ENCODE measurements around the gene CELF2.

The CELF2 gene

DNA sequence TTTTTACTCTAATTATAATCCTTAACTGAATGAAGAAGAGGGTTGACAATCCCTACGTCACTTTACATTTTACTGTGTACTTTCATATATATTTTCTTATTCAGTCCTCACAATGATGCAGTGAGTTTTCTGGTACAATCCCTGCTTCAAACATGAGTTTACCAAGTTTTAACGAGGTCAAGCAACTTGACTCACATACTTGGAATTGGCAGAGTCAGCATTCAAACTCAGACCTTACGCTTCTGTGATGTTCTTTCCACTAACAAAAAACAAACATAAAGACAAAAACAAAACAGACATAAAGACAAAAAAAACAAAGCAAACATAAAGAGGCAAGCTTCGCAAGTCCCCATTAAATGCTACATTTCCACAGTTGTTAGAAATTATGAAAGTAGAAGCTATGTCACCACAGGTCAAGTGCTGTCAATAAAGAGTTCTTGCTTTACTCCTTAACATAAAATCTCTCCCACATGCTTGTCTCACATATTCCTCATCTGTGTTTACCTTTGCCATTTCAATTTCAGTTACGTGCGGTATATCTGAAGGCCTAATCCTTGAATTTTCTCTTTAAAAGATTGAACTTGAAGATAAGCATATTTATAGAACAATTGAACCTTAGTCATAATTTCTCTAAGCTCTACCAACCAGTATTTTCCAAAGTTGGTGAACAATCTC lies 217.3 kb downstream of the CELF2 start:
- Histone ChIP-seq H3K4me3 (ENCODE audit: low read length in 2 of 2) (no peak overlapping the region), H3K9ac (ENCODE audit: low read depth in 1 of 2, low read length in 2 of 2) (no peak overlapping the region), H3K9me3 (ENCODE audit: control insufficient read depth in 2 of 2, low read length in 2 of 2) (no peaks in the 10 kb centered on the region), H3K36me3 (ENCODE audit: control insufficient read depth in 2 of 2, insufficient read depth in 2 of 2, low read length in 2 of 2) (peaks cover 3 to 5% of the 10 kb centered on the region in 2 donors), H3K27ac (ENCODE audit: low read depth in 2 of 2, low read length in 2 of 2) (no peak overlapping the region), H3K27me3 (ENCODE audit: control insufficient read depth in 2 of 2, insufficient read depth in 2 of 2, low read length in 2 of 2) (no peaks in the 10 kb centered on the region), H3K4me1 (ENCODE audit: control insufficient read depth in 2 of 2, insufficient read depth in 2 of 2, low read length in 2 of 2) (peaks cover 0 to 5% of the 10 kb centered on the region in 2 donors)

DNA sequence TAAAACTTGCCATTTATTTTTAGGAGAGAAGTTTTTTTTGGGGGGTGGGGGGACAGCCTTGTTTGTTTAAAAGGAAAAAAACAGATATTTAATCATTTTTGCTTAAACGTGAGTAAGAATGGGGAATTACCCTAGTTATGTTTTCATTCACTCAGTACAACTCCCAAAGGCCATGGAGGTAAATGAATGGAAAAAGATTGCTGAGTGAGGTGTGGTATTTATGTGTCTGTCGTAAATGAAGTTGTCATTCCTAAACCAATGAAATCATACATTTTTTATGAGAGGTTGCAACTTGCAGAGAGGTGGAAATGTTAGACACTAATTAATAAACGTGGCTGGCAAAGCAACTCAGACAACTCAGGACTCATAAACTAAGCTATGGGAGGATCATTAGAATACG lies 218.1 kb downstream of the CELF2 start:
- H3K4me1 ChIP-seq (ENCODE audit: control insufficient read depth in 2 of 2, insufficient read depth in 2 of 2, low read length in 2 of 2): peaks cover 0 to 5% of the 10 kb centered on the region in 2 donors
- H3K4me3 ChIP-seq (ENCODE audit: low read length in 2 of 2): no peak overlapping the region
- no peak overlapping the region for H3K27ac ChIP-seq (ENCODE audit: low read depth in 2 of 2, low read length in 2 of 2)
- H3K9ac ChIP-seq (ENCODE audit: low read depth in 1 of 2, low read length in 2 of 2): no peak overlapping the region
- H3K36me3 ChIP-seq (ENCODE audit: control insufficient read depth in 2 of 2, insufficient read depth in 2 of 2, low read length in 2 of 2): peaks cover 3 to 5% of the 10 kb centered on the region in 2 donors
- no peaks in the 10 kb centered on the region for H3K9me3 ChIP-seq (ENCODE audit: control insufficient read depth in 2 of 2, low read length in 2 of 2)
- H3K27me3 ChIP-seq (ENCODE audit: control insufficient read depth in 2 of 2, insufficient read depth in 2 of 2, low read length in 2 of 2): no peaks in the 10 kb centered on the region

DNA sequence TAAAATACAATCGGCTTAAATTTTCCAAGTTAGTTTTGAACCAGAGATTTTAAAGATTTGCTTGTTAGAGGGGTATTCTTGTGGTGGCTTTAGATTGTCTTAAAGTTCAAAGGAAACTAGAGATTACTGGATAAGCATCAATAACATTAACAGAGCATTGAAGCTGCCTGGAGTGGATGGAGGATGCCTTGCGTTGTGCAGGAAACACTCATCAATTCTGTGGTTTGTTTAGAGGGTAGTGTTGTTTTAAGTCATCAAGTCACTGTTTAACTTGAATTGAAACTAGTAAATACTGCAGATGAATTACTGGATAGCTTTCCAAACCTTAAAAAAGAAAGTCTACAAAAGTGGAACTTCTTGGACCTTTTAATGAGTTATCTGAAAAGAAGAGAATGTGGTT lies 218.6 kb downstream of the CELF2 start:
- H3K9ac ChIP-seq (ENCODE audit: low read depth in 1 of 2, low read length in 2 of 2): no peak overlapping the region
- H3K27ac ChIP-seq (ENCODE audit: low read depth in 2 of 2, low read length in 2 of 2): no peak overlapping the region
- H3K27me3 ChIP-seq (ENCODE audit: control insufficient read depth in 2 of 2, insufficient read depth in 2 of 2, low read length in 2 of 2): no peaks in the 10 kb centered on the region
- no peaks in the 10 kb centered on the region for H3K9me3 ChIP-seq (ENCODE audit: control insufficient read depth in 2 of 2, low read length in 2 of 2)
- peaks cover 3 to 5% of the 10 kb centered on the region in 2 donors for H3K36me3 ChIP-seq (ENCODE audit: control insufficient read depth in 2 of 2, insufficient read depth in 2 of 2, low read length in 2 of 2)
- peaks cover 0 to 5% of the 10 kb centered on the region in 2 donors for H3K4me1 ChIP-seq (ENCODE audit: control insufficient read depth in 2 of 2, insufficient read depth in 2 of 2, low read length in 2 of 2)
- H3K4me3 ChIP-seq (ENCODE audit: low read length in 2 of 2): no peak overlapping the region

DNA sequence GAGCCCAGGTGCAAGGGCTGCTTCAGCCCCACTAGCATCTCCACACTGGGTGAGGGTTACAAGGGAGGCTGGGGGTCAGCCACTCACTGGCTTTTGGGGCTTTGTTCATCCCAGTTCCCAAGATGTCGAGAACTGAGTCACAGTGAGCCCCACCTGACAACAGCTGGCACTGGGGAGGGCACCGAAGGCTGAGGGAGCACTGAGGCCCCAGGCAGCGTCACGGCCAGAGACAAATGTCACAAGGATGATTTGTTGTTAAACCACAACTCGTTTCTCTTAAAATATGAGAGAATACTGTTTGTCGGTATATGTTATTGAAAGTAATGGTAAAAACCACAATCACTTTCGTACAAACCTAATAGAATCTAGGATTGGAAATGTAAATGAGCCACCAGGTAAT lies 219.9 kb downstream of the CELF2 start:
- Histone ChIP-seq H3K27ac (ENCODE audit: low read depth in 2 of 2, low read length in 2 of 2) (no peak overlapping the region), H3K36me3 (ENCODE audit: control insufficient read depth in 2 of 2, insufficient read depth in 2 of 2, low read length in 2 of 2) (peaks cover under 1% of the 10 kb centered on the region in 2 donors), H3K4me1 (ENCODE audit: control insufficient read depth in 2 of 2, insufficient read depth in 2 of 2, low read length in 2 of 2) (peaks cover 4 to 10% of the 10 kb centered on the region in 2 donors)

DNA sequence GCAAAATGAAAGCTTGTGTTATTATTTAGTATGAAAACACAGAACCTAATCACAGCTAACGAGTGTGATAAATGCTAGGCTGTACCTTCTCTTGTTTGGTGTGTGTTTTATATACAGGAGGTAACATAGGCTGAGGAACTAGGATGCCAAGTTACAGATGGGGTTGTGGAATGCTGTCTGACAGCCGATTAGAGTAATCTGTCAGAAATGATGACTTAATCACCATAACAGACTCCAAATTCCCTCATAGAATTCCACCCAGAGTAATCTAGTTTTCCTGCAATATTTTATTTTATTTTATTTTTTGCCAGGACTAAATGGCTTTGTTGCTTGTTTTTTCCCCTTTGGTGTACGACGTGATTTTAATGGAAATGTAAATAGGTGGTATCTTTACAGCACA lies 221.2 kb downstream of the CELF2 start:
- no peaks in the 10 kb centered on the region for H3K9me3 ChIP-seq (ENCODE audit: control insufficient read depth in 2 of 2, low read length in 2 of 2)
- H3K27me3 ChIP-seq (ENCODE audit: control insufficient read depth in 2 of 2, insufficient read depth in 2 of 2, low read length in 2 of 2): no peaks in the 10 kb centered on the region
- no peak overlapping the region for H3K4me3 ChIP-seq (ENCODE audit: low read length in 2 of 2)
- peaks cover 7 to 15% of the 10 kb centered on the region in 2 donors for H3K4me1 ChIP-seq (ENCODE audit: control insufficient read depth in 2 of 2, insufficient read depth in 2 of 2, low read length in 2 of 2)
- H3K27ac ChIP-seq (ENCODE audit: low read depth in 2 of 2, low read length in 2 of 2): no peak overlapping the region
- no peak overlapping the region for H3K9ac ChIP-seq (ENCODE audit: low read depth in 1 of 2, low read length in 2 of 2)
- peaks cover under 1 to 2% of the 10 kb centered on the region in 2 donors for H3K36me3 ChIP-seq (ENCODE audit: control insufficient read depth in 2 of 2, insufficient read depth in 2 of 2, low read length in 2 of 2)

More for the DNA sequence above, 219.9 kb downstream of the CELF2 start:
- Histone ChIP-seq H3K9me3 (ENCODE audit: control insufficient read depth in 2 of 2, low read length in 2 of 2) (no peaks in the 10 kb centered on the region), H3K9ac (ENCODE audit: low read depth in 1 of 2, low read length in 2 of 2) (no peak overlapping the region), H3K4me3 (ENCODE audit: low read length in 2 of 2) (no peak overlapping the region), H3K27me3 (ENCODE audit: control insufficient read depth in 2 of 2, insufficient read depth in 2 of 2, low read length in 2 of 2) (no peaks in the 10 kb centered on the region)

DNA sequence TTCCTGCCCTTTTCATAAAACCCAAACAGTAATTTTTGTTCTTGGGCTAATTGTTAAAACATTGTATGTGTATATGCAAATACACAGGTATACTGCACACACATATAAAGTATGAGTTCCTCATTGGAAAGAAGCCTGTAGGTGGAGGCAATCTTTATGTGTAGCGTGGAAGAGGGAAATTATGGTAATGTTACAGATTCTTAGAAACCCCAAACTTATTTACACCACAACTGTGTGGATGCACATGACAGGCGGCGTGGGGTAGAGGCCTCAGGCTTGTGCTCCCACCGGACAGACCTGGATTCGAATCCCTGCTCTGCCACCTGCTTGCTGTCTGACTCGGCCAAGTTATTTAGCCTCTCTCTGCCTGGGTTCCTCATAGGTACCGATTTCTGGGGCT lies 223.0 kb downstream of the CELF2 start:
- Histone ChIP-seq H3K9ac (ENCODE audit: low read depth in 1 of 2, low read length in 2 of 2) (no peak overlapping the region), H3K36me3 (ENCODE audit: control insufficient read depth in 2 of 2, insufficient read depth in 2 of 2, low read length in 2 of 2) (peaks cover 3% of the 10 kb centered on the region in 2 donors), H3K4me3 (ENCODE audit: low read length in 2 of 2) (no peak overlapping the region), H3K27ac (ENCODE audit: low read depth in 2 of 2, low read length in 2 of 2) (no peak overlapping the region), H3K9me3 (ENCODE audit: control insufficient read depth in 2 of 2, low read length in 2 of 2) (no peaks in the 10 kb centered on the region), H3K27me3 (ENCODE audit: control insufficient read depth in 2 of 2, insufficient read depth in 2 of 2, low read length in 2 of 2) (no peaks in the 10 kb centered on the region), H3K4me1 (ENCODE audit: control insufficient read depth in 2 of 2, insufficient read depth in 2 of 2, low read length in 2 of 2) (peaks cover 10 to 13% of the 10 kb centered on the region in 2 donors)

DNA sequence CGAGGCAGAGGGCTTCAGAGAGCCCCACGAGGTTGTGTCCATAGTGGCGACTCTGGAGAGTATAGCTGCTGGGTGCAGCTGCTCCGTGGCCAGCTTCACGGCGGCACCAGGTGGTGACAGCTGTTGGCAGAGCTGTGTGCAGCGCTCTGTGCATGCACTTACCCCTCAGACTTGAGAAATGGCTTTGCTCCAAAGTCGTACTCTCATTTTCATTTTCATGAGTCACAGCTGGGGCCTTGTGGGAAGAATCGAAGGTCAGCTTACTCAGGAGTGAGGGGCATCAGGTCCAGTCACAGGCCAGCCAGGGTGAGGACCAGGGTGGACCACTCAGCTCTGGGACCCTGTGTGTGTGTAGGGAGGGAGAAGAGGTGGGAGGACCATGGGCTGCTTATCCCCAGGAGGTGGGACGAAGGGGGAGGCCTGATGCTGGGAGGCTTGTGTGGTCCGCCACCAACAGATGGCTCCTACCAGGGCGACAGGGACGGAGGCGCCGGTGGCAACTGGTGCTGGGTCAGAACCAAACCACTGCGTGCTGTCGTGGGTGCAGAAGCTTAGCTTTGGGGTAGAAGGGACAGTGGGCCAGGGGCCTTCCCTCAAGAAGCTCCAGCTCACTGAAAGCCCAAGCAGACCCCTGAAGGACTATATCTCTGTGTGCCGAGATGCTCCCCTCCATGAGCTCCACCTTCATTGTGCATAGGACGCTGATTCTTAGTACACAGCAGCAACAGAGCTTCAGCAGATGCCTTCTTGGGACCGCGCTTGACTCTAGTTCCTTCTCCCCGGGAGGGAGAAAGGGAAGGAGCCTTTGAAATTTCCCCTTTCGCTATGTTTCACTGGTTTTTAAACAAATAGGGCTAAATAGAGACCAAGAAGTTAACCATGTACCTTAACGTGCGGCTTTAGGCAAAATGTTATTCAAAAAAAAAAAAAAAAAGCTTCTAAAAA lies 225.0 kb downstream of the CELF2 start:
- no peak overlapping the region for H3K4me3 ChIP-seq (ENCODE audit: low read length in 2 of 2)
- H3K4me1 ChIP-seq (ENCODE audit: control insufficient read depth in 2 of 2, insufficient read depth in 2 of 2, low read length in 2 of 2): peaks cover 14 to 18% of the 10 kb centered on the region in 2 donors
- H3K36me3 ChIP-seq (ENCODE audit: control insufficient read depth in 2 of 2, insufficient read depth in 2 of 2, low read length in 2 of 2): peaks cover 3 to 11% of the 10 kb centered on the region in 2 donors
- no peak overlapping the region for H3K9ac ChIP-seq (ENCODE audit: low read depth in 1 of 2, low read length in 2 of 2)
- H3K27ac ChIP-seq (ENCODE audit: low read depth in 2 of 2, low read length in 2 of 2): peak overlapping the region in 1 of 2 donors; percentile 69
- no peaks in the 10 kb centered on the region for H3K27me3 ChIP-seq (ENCODE audit: control insufficient read depth in 2 of 2, insufficient read depth in 2 of 2, low read length in 2 of 2)
- no peaks in the 10 kb centered on the region for H3K9me3 ChIP-seq (ENCODE audit: control insufficient read depth in 2 of 2, low read length in 2 of 2)

DNA sequence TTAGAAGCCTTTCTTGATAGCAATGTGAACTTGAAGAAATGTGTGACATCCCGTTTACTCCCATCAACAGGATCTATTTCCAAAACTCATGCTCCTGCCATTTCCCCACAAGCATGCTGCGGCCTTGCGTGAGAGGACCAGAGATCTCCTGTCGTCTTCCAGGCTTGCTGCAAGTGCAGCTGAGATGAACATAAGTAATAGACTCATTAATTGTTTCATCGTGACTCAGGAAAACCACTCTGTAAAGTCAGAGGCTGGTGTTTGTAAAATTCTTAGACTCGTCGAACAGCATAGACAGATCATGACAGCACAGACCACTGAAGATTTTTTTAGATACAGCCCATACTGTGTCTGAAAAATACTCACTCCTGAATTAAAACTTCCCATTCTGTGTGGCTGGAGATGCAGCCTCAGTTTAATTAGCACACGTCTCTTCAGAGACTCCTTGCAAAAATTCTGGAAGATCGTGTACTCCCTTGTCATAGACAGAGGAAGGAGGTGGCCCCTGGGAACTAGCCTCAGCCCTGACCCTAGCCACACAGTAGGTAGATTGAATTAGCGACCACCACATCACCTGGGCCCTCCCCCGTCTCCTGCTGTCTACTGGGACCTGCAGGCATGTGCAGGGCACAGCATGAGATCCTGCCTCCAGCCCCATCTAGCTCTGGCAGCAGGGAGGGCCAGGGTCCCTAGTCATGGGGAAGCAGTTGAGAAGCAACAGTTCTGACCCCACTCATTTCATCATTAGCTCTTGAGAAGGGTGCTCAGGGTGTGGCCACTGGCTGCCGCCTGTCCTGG lies 226.0 kb downstream of the CELF2 start:
- H3K4me1 ChIP-seq (ENCODE audit: control insufficient read depth in 2 of 2, insufficient read depth in 2 of 2, low read length in 2 of 2): peaks cover 14 to 18% of the 10 kb centered on the region in 2 donors
- H3K9ac ChIP-seq (ENCODE audit: low read depth in 1 of 2, low read length in 2 of 2): no peak overlapping the region
- H3K27me3 ChIP-seq (ENCODE audit: control insufficient read depth in 2 of 2, insufficient read depth in 2 of 2, low read length in 2 of 2): no peaks in the 10 kb centered on the region
- no peaks in the 10 kb centered on the region for H3K9me3 ChIP-seq (ENCODE audit: control insufficient read depth in 2 of 2, low read length in 2 of 2)
- no peak overlapping the region for H3K27ac ChIP-seq (ENCODE audit: low read depth in 2 of 2, low read length in 2 of 2)
- no peak overlapping the region for H3K4me3 ChIP-seq (ENCODE audit: low read length in 2 of 2)
- H3K36me3 ChIP-seq (ENCODE audit: control insufficient read depth in 2 of 2, insufficient read depth in 2 of 2, low read length in 2 of 2): peaks cover 6 to 11% of the 10 kb centered on the region in 2 donors

DNA sequence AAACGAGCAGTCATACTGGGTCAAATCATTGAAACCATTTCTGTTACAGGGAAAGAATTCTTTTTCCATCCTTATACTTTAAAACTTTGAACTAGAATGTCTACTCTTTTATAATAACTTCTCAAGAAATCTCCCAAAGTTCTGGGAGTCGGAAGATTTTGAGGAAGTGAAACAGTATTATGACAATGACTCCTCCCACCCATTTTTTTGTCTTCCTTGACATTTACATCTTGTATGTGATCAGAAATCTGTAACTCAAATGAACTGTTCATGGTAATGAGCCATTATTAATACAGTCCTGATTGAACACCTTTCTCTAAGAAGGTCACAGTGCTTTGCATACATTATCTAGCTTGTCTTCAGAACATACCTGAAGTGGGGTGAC lies 227.4 kb downstream of the CELF2 start:
- Histone ChIP-seq H3K27me3 (ENCODE audit: control insufficient read depth in 2 of 2, insufficient read depth in 2 of 2, low read length in 2 of 2) (no peaks in the 10 kb centered on the region), H3K36me3 (ENCODE audit: control insufficient read depth in 2 of 2, insufficient read depth in 2 of 2, low read length in 2 of 2) (peaks cover 10 to 11% of the 10 kb centered on the region in 2 donors), H3K27ac (ENCODE audit: low read depth in 2 of 2, low read length in 2 of 2) (no peak overlapping the region), H3K4me3 (ENCODE audit: low read length in 2 of 2) (no peak overlapping the region), H3K9me3 (ENCODE audit: control insufficient read depth in 2 of 2, low read length in 2 of 2) (no peaks in the 10 kb centered on the region), H3K9ac (ENCODE audit: low read depth in 1 of 2, low read length in 2 of 2) (no peak overlapping the region), H3K4me1 (ENCODE audit: control insufficient read depth in 2 of 2, insufficient read depth in 2 of 2, low read length in 2 of 2) (peaks cover 14 to 18% of the 10 kb centered on the region in 2 donors)

Data from mucosa of rectum (tissue), 2 donors.